Activated CD8-positive, alpha-beta memory T cell treated with anti-CD3 and anti-CD28 coated beads, Interleukin-2, amount 50 U/mL, for 4 hours (primary cell): ENCODE data around the gene SCG5.

ENCODE experiments used
- DNase-seq: peaks from one replicate; pipeline ENCODE4 v3.0.0-alpha.2; 2020

SCG5 gene

GRCh38 chr15:32692286-32692685 is 50.8 kb downstream of the SCG5 start:
- DNase-seq = no peak

- no peak for DNase-seq
Observed at GRCh38 chr15:32694222-32694983, 52.9 kb downstream of the SCG5 start.

- no peak for DNase-seq
Observed at GRCh38 chr15:32698773-32699390, 57.4 kb downstream of the SCG5 start.

GRCh38 chr15:32700501-32701150 is 59.1 kb downstream of the SCG5 start:
- DNase-seq = no peak

- DNase-seq = no peak
Observed at GRCh38 chr15:32701863-32702262, 60.4 kb downstream of the SCG5 start.

- no peak for DNase-seq
Observed at GRCh38 chr15:32704395-32704981, 63.0 kb downstream of the SCG5 start.

- no peak for DNase-seq
Observed at GRCh38 chr15:32705446-32705845, 63.9 kb downstream of the SCG5 start.

GRCh38 chr15:32706704-32707103 is 65.2 kb downstream of the SCG5 start:
- no peak for DNase-seq

- no peak for DNase-seq
Observed at GRCh38 chr15:32707436-32707835, 65.9 kb downstream of the SCG5 start.

GRCh38 chr15:32709295-32710033 is 68.0 kb downstream of the SCG5 start:
- no peak for DNase-seq

GRCh38 chr15:32715276-32715675 is 73.8 kb downstream of the SCG5 start:
- no peak for DNase-seq

GRCh38 chr15:32716216-32716914 is 74.9 kb downstream of the SCG5 start:
- DNase-seq = no peak

GRCh38 chr15:32716915-32717425 is 75.5 kb downstream of the SCG5 start:
- no peak for DNase-seq

- DNase-seq = no peak
Observed at GRCh38 chr15:32717426-32718226, 76.1 kb downstream of the SCG5 start, which contains the start of gene GREM1. TSS of gene GREM1 (plus strand) at chr15:32718004. CDS start at chr15:32730691, 12,687 bp downstream.

GRCh38 chr15:32718227-32718820 is 76.8 kb downstream of the SCG5 start:
- no peak for DNase-seq

- DNase-seq = no peak
Observed at GRCh38 chr15:32718821-32719716, 77.6 kb downstream of the SCG5 start.

GRCh38 chr15:32721596-32721995 is 80.1 kb downstream of the SCG5 start:
- DNase-seq = no peak

- DNase-seq = no peak
Observed at GRCh38 chr15:32722136-32722535, 80.6 kb downstream of the SCG5 start.

GRCh38 chr15:32723171-32723948 is 81.8 kb downstream of the SCG5 start:
- DNase-seq = no peak
